Measurements from ENCODE around the gene DYSF. TPM values are rescaled to one million over a fixed set of nuclear protein-coding genes. Genes with fewer than 3 reads are reported as not detected.

DYSF gene
- total RNA-seq, 4 donors from 2014 or later: 4.2 to 12.0 (median 5.9) TPM

- no peak overlapping the region for H3K27ac ChIP-seq
- TF ChIP-seq, protein P1, sequence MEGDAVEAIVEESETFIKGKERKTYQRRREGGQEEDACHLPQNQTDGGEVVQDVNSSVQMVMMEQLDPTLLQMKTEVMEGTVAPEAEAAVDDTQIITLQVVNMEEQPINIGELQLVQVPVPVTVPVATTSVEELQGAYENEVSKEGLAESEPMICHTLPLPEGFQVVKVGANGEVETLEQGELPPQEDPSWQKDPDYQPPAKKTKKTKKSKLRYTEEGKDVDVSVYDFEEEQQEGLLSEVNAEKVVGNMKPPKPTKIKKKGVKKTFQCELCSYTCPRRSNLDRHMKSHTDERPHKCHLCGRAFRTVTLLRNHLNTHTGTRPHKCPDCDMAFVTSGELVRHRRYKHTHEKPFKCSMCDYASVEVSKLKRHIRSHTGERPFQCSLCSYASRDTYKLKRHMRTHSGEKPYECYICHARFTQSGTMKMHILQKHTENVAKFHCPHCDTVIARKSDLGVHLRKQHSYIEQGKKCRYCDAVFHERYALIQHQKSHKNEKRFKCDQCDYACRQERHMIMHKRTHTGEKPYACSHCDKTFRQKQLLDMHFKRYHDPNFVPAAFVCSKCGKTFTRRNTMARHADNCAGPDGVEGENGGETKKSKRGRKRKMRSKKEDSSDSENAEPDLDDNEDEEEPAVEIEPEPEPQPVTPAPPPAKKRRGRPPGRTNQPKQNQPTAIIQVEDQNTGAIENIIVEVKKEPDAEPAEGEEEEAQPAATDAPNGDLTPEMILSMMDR (IDR thresholded peaks at IDR 0.05): no peak
- TF ChIP-seq POLR2A (IDR thresholded peaks at IDR 0.05) (no peak), EP300 (IDR thresholded peaks at IDR 0.05) (no peak)
- DNase-seq (ENCODE audit: low spot score in 2 of 2): no peak
- H3K27me3 ChIP-seq: no peaks in the 10 kb centered on the region
- no peak overlapping the region for H3K4me3 ChIP-seq
- 89 to 93% methylated on average over 12 to 14 of the region's 14 CpGs for WGBS, 2 donors
- no peaks in the 10 kb centered on the region for H3K4me1 ChIP-seq
- no peaks in the 10 kb centered on the region for H3K36me3 ChIP-seq
- no peaks in the 10 kb centered on the region for H3K9me3 ChIP-seq
These were observed 114.7 kb downstream of the DYSF start for GRCh38 chr2:71568103-71568502.

DNA sequence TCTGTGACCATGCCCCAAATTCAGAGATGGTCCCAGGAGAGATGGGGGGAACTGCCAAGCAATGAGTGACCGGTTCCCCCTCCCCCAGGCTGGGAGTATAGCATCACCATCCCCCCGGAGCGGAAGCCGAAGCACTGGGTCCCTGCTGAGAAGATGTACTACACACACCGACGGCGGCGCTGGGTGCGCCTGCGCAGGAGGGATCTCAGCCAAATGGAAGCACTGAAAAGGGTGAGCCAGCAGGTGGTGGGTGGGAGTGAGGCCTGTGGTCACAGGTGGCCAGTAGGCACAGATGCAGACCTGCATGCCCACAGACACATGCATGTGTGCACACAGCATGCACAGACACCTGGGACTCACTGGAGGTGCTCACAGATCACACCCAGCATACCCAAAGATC is 117.2 kb downstream of the DYSF start:
- 98 to 99% methylated on average over 10 of the region's 10 CpGs for WGBS, 2 donors
- DNase-seq (ENCODE audit: low spot score in 2 of 2): no peak

GRCh38 chr2:71570951-71571460 is 117.6 kb downstream of the DYSF start:
- WGBS, 2 donors: 89 to 92% methylated on average over 2 of the region's 2 CpGs
- TF ChIP-seq, protein P1 (IDR thresholded peaks at IDR 0.05): no peak
- TF ChIP-seq EP300 (IDR thresholded peaks at IDR 0.05) (no peak), POLR2A (IDR thresholded peaks at IDR 0.05) (no peak)
- Histone ChIP-seq H3K27me3 (no peaks in the 10 kb centered on the region), H3K4me1 (no peaks in the 10 kb centered on the region), H3K4me3 (no peak overlapping the region), H3K36me3 (no peaks in the 10 kb centered on the region), H3K27ac (no peak overlapping the region), H3K9me3 (no peaks in the 10 kb centered on the region)
- no peak for DNase-seq (ENCODE audit: low spot score in 2 of 2)

More for the DNA sequence above, 117.2 kb downstream of the DYSF start:
- H3K27ac ChIP-seq: no peak overlapping the region
- H3K4me3 ChIP-seq: no peak overlapping the region
- no peaks in the 10 kb centered on the region for H3K27me3 ChIP-seq
- H3K36me3 ChIP-seq: no peaks in the 10 kb centered on the region
- TF ChIP-seq, protein P1 (IDR thresholded peaks at IDR 0.05): no peak
- TF ChIP-seq EP300 (IDR thresholded peaks at IDR 0.05) (no peak), POLR2A (IDR thresholded peaks at IDR 0.05) (no peak)
- no peaks in the 10 kb centered on the region for H3K9me3 ChIP-seq
- no peaks in the 10 kb centered on the region for H3K4me1 ChIP-seq

- Histone ChIP-seq H3K27ac (no peak overlapping the region), H3K4me3 (no peak overlapping the region), H3K9me3 (no peaks in the 10 kb centered on the region), H3K27me3 (no peaks in the 10 kb centered on the region), H3K4me1 (no peaks in the 10 kb centered on the region), H3K36me3 (no peaks in the 10 kb centered on the region)
- 100% methylated on average over 1 of the region's 1 CpG; no CpG with 5 or more reads in 1 of the 2 donors for WGBS, 2 donors
- DNase-seq (ENCODE audit: low spot score in 2 of 2): no peak
- TF ChIP-seq, protein P1 (IDR thresholded peaks at IDR 0.05): no peak
- TF ChIP-seq EP300 (IDR thresholded peaks at IDR 0.05): no peak
These were observed 118.6 kb downstream of the DYSF start for GRCh38 chr2:71571945-71572344.

DNA sequence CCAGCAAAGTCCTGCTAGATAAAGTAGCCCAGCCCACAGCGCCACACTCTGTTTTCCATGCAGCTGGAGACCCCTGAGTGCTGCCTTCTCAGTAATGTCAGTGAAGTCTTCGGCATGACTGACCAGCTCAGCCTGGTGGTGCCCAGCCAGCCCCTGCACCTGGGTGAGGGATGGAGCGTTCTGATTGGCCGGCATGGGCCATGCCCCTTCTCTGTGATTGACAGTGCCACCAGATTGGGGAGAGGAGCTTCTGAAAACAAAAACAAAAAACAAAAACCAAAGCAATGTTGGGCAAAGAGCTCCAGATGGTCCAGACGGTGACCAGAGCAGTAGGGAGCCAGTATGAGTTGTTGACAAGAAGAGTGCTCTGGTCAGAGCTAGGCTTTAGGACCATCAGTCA is 122.6 kb downstream of the DYSF start:
- Histone ChIP-seq H3K27ac (no peak overlapping the region), H3K4me1 (peaks cover 0 to 20% (median 6%) of the 10 kb centered on the region in 4 donors), H3K27me3 (no peaks in the 10 kb centered on the region), H3K9me3 (no peaks in the 10 kb centered on the region), H3K4me3 (no peak overlapping the region), H3K36me3 (no peaks in the 10 kb centered on the region)
- WGBS, 2 donors: 90 to 93% methylated on average over 5 of the region's 5 CpGs
- TF ChIP-seq EP300 (IDR thresholded peaks at IDR 0.05) (no peak), POLR2A (IDR thresholded peaks at IDR 0.05) (no peak)
- TF ChIP-seq, protein P1 (IDR thresholded peaks at IDR 0.05): no peak
- no peak for DNase-seq (ENCODE audit: low spot score in 2 of 2)
